Caco-2 (cell line): Measurements from ENCODE around the gene HCK. TPM values are rescaled to one million over a fixed set of nuclear protein-coding genes. Genes with fewer than 3 reads are reported as not detected.
A peak's percentile ranks its signal among the peaks of the same experiment; 100 is the strongest.

Experiments
- BruUV-seq: library from RNA; stranded (reverse); fragments of 400-500 nt; replicated peaks from 2 replicates; lab custom pipeline; 2021; lab: Mats Ljungman, UMichigan
- CTCF ChIA-PET: fragments of 300-600 bp; sonication (Branson Sonifier 250); formaldehyde crosslinking; loops from one replicate; lab custom pipeline; 2022; ENCODE audit warnings: antibody characterized with exemption; lab: Charles Lee
- POLR2A ChIA-PET: fragments of 300-600 bp; sonication (Branson Sonifier 250); formaldehyde crosslinking; loops from one replicate; lab custom pipeline; 2022; ENCODE audit warnings: antibody characterized with exemption; lab: Charles Lee
- DNase-seq, 2 experiments: peaks; one replicate each; pipeline versions ENCODE4 v3.0.0 to v3.0.0-alpha.2; 2020 to 2022
- H3K27me3 ChIP-seq: replicated peaks from 2 replicates; pipeline ENCODE4 v1.6.0; 2011; ENCODE audit warnings: low read length; ENCODE audit not compliant: control insufficient read depth, insufficient read depth
- H3K36me3 ChIP-seq: 2 replicates; pipeline ENCODE4 v1.5.1; 2011; ENCODE audit warnings: low read length; ENCODE audit not compliant: control insufficient read depth, insufficient read depth
- H3K4me1 ChIP-seq: fragments of 250-450 bp; sonication (Bioruptor Pico); 2 replicates; pipeline ENCODE4 v1.5.1; 2020; ENCODE audit warnings: mild to moderate bottlenecking
- H3K4me3 ChIP-seq: 2 replicates; pipeline ENCODE4 v1.5.1; 2011; ENCODE audit warnings: low read depth, mild to moderate bottlenecking, control low read depth, low read length
- H3K9me3 ChIP-seq: fragments of 250-450 bp; sonication (Bioruptor Pico); 2 replicates; pipeline ENCODE4 v1.5.1; 2020; ENCODE audit warnings: mild to moderate bottlenecking, moderate library complexity
- H3K27ac Mint-ChIP-seq: one replicate; pipeline ENCODE4 v1.8.0; 2022; ENCODE audit warnings: mixed read lengths; ENCODE audit not compliant: unreplicated experiment
- H3K27me3 Mint-ChIP-seq: one replicate; pipeline ENCODE4 v1.8.0; 2022; ENCODE audit warnings: mixed read lengths; ENCODE audit not compliant: insufficient read depth, unreplicated experiment
- H3K36me3 Mint-ChIP-seq: one replicate; pipeline ENCODE4 v1.8.0; 2022; ENCODE audit warnings: mild to moderate bottlenecking, mixed read lengths; ENCODE audit not compliant: insufficient read depth, unreplicated experiment
- H3K4me1 Mint-ChIP-seq: one replicate; pipeline ENCODE4 v1.8.0; 2022; ENCODE audit warnings: low read depth, mixed read lengths; ENCODE audit not compliant: unreplicated experiment
- H3K4me3 Mint-ChIP-seq: one replicate; pipeline ENCODE4 v1.8.0; 2022; ENCODE audit warnings: mild to moderate bottlenecking, moderate library complexity, mixed read lengths; ENCODE audit not compliant: unreplicated experiment
- H3K9me3 Mint-ChIP-seq: one replicate; pipeline ENCODE4 v1.8.0; 2022; ENCODE audit warnings: mixed read lengths; ENCODE audit not compliant: unreplicated experiment
- CTCF ChIP-seq, 2 experiments: fragments of 200-600 bp in 1 of 2; IDR thresholded peaks; 1 replicate in 1 of 2; 2 replicates in 1 of 2; pipeline versions ENCODE4 v1.5.1 to v1.8.0; 2011 to 2022; ENCODE audit warnings: antibody characterized with exemption in 1 of 2, control low read depth in 1 of 2, inconsistent platforms in 1 of 2, low read depth in 1 of 2, low read length in 1 of 2, mild to moderate bottlenecking in 1 of 2, moderate library complexity in 1 of 2; ENCODE audit not compliant: insufficient read depth in 1 of 2, severe bottlenecking in 1 of 2, unreplicated experiment in 1 of 2
- intact Hi-C: fragments of 100-400 bp; cut with micrococcal nuclease; formaldehyde crosslinking; loops from one replicate; pipeline ENCODE4 v1.10.0; 2022; ENCODE audit not compliant: unreplicated experiment
- total RNA-seq: library from RNA; stranded (reverse); gene quantifications from 2 replicates; pipeline ENCODE4 v1.2.3, GENCODE V29; 2022

Gene HCK
- total RNA-seq, 1 experiment from 2014 or later: not detected

DNA sequence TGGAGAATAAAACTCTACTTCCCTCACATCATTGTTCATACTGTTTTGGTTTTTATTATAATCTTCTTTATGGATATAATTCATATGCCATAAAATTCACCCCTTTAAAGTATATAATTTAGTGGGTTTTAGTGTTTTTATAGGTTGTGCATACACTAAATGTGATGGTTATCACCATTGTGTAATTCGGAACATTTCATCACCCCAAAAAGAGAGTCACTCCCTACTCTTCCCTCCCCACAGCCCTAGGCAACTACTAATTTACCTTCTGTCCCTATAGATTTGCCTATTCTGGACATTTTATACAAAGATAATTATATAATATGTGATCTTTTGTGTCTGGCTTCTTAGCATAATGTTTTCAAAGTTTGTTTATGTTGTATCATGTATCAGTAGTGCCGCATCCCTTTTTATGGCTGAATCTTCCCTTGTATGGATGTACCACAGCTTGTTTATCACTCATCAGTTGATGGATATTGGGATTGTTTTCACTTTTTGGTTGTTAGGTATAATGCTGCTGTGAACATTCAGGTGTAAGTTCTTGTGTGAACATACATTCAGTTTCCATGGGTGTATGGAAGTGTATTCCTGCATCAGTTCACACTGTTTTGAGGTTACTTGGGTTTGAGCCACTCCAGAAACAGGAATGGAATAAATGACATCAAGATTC is 61.7 kb downstream of the HCK start:
- peaks cover 40% of the 10 kb centered on the region for H3K36me3 Mint-ChIP-seq
- no TSS peak for BruUV-seq
- DNase-seq: no peak
- no peaks in the 10 kb centered on the region for H3K27me3 Mint-ChIP-seq
- no peak overlapping the region for H3K4me3 ChIP-seq
- H3K27me3 ChIP-seq: no peaks in the 10 kb centered on the region
- intact Hi-C loops: no loop called here
- H3K4me1 Mint-ChIP-seq: peaks cover 7% of the 10 kb centered on the region
- H3K4me1 ChIP-seq: peaks cover 12% of the 10 kb centered on the region
- POLR2A ChIA-PET: no interaction called here
- no peak overlapping the region for H3K4me3 Mint-ChIP-seq
- no peaks in the 10 kb centered on the region for H3K36me3 ChIP-seq
- no peak overlapping the region for H3K27ac Mint-ChIP-seq
- TF ChIP-seq CTCF (IDR thresholded peaks at IDR 0.05; ENCODE audit: insufficient read depth in 1 of 2, low read depth in 1 of 2, low read length in 1 of 2, severe bottlenecking in 1 of 2, unreplicated experiment in 1 of 2): no peak
- no peaks in the 10 kb centered on the region for H3K9me3 Mint-ChIP-seq
- CTCF ChIA-PET: no interaction called here
- no peaks in the 10 kb centered on the region for H3K9me3 ChIP-seq

- no peak overlapping the region for H3K4me3 ChIP-seq
- H3K36me3 Mint-ChIP-seq: peaks cover 37% of the 10 kb centered on the region
- BruUV-seq: no TSS peak
- no peaks in the 10 kb centered on the region for H3K27me3 ChIP-seq
- peaks cover 7% of the 10 kb centered on the region for H3K4me1 Mint-ChIP-seq
- H3K4me3 Mint-ChIP-seq: no peak overlapping the region
- H3K4me1 ChIP-seq: peaks cover 12% of the 10 kb centered on the region
- ChIA-PET CTCF (no interaction called here), POLR2A (no interaction called here)
- no peak overlapping the region for H3K27ac Mint-ChIP-seq
- no peaks in the 10 kb centered on the region for H3K9me3 Mint-ChIP-seq
- no peaks in the 10 kb centered on the region for H3K36me3 ChIP-seq
- no peak for TF ChIP-seq CTCF (IDR thresholded peaks at IDR 0.05; ENCODE audit: insufficient read depth in 1 of 2, low read depth in 1 of 2, low read length in 1 of 2, severe bottlenecking in 1 of 2, unreplicated experiment in 1 of 2)
- peak in 1 of 2 experiments; percentile 30 for DNase-seq
- H3K27me3 Mint-ChIP-seq: no peaks in the 10 kb centered on the region
- peaks cover under 1% of the 10 kb centered on the region; the same call in 1 of the 2 replicates for H3K9me3 ChIP-seq
- intact Hi-C loops: no loop called here
Measured at GRCh38 chr20:32114305-32114960, 62.4 kb downstream of the HCK start.

GRCh38 chr20:32115211-32115767 is 63.2 kb downstream of the HCK start:
- Histone ChIP-seq H3K27me3 (no peaks in the 10 kb centered on the region), H3K4me3 (no peak overlapping the region), H3K4me1 (peaks cover 11% of the 10 kb centered on the region), H3K36me3 (no peaks in the 10 kb centered on the region), H3K9me3 (peaks cover 6% of the 10 kb centered on the region)
- POLR2A ChIA-PET: no interaction called here
- DNase-seq: peak in 1 of 2 experiments; percentile 26
- Mint-ChIP-seq H3K36me3 (peaks cover 34% of the 10 kb centered on the region), H3K9me3 (peaks cover 3% of the 10 kb centered on the region), H3K27ac (no peak overlapping the region), H3K27me3 (no peaks in the 10 kb centered on the region), H3K4me3 (no peak overlapping the region), H3K4me1 (peaks cover 7% of the 10 kb centered on the region)
- CTCF ChIA-PET: no interaction called here
- no peak for TF ChIP-seq CTCF (IDR thresholded peaks at IDR 0.05; ENCODE audit: insufficient read depth in 1 of 2, low read depth in 1 of 2, low read length in 1 of 2, severe bottlenecking in 1 of 2, unreplicated experiment in 1 of 2)
- no TSS peak for BruUV-seq
- intact Hi-C loops: no loop called here
